Measurements from ENCODE around the gene GNPTG. TPM values are rescaled to one million over a fixed set of nuclear protein-coding genes. Genes with fewer than 3 reads are reported as not detected.

The GNPTG gene
- total RNA-seq, 4 donors from 2014 or later: 28.4 to 95.9 (median 48.6) TPM

GRCh38 chr16:1348441-1348840 lies 3.3 kb upstream of the GNPTG start:
- H3K27ac ChIP-seq: no peak overlapping the region
- intact Hi-C loops (cut with DNase I; ENCODE audit: low total_unique reads): no loop called here
- no peaks in the 10 kb centered on the region for H3K9me3 ChIP-seq
- DNase-seq: no peak
- H3K4me1 ChIP-seq: peaks cover 7 to 9% of the 10 kb centered on the region in 2 donors
- H3K27me3 ChIP-seq: no peaks in the 10 kb centered on the region
- TF ChIP-seq, protein P1, sequence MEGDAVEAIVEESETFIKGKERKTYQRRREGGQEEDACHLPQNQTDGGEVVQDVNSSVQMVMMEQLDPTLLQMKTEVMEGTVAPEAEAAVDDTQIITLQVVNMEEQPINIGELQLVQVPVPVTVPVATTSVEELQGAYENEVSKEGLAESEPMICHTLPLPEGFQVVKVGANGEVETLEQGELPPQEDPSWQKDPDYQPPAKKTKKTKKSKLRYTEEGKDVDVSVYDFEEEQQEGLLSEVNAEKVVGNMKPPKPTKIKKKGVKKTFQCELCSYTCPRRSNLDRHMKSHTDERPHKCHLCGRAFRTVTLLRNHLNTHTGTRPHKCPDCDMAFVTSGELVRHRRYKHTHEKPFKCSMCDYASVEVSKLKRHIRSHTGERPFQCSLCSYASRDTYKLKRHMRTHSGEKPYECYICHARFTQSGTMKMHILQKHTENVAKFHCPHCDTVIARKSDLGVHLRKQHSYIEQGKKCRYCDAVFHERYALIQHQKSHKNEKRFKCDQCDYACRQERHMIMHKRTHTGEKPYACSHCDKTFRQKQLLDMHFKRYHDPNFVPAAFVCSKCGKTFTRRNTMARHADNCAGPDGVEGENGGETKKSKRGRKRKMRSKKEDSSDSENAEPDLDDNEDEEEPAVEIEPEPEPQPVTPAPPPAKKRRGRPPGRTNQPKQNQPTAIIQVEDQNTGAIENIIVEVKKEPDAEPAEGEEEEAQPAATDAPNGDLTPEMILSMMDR (IDR thresholded peaks at IDR 0.05): no peak
- TF ChIP-seq POLR2A (IDR thresholded peaks at IDR 0.05): no peak
- no peaks in the 10 kb centered on the region for H3K36me3 ChIP-seq
- no peak overlapping the region for H3K4me3 ChIP-seq

- intact Hi-C loops (cut with DNase I; ENCODE audit: low total_unique reads): no loop called here
- Histone ChIP-seq H3K27me3 (no peaks in the 10 kb centered on the region), H3K4me1 (peaks cover 7 to 9% of the 10 kb centered on the region in 2 donors), H3K27ac (no peak overlapping the region), H3K9me3 (no peaks in the 10 kb centered on the region), H3K36me3 (no peaks in the 10 kb centered on the region), H3K4me3 (no peak overlapping the region)
- DNase-seq: no peak
- TF ChIP-seq, protein P1 (IDR thresholded peaks at IDR 0.05): no peak
- no peak for TF ChIP-seq POLR2A (IDR thresholded peaks at IDR 0.05)
Measured at GRCh38 chr16:1348926-1349325, 2.8 kb upstream of the GNPTG start.

- no peaks in the 10 kb centered on the region for H3K36me3 ChIP-seq
- H3K9me3 ChIP-seq: no peaks in the 10 kb centered on the region
- H3K4me1 ChIP-seq: peaks cover 7 to 9% of the 10 kb centered on the region in 2 donors
- H3K27ac ChIP-seq: no peak overlapping the region
- no peak for DNase-seq
- H3K27me3 ChIP-seq: no peaks in the 10 kb centered on the region
- H3K4me3 ChIP-seq: no peak overlapping the region
- intact Hi-C loops (cut with DNase I; ENCODE audit: low total_unique reads): no loop called here
- TF ChIP-seq, protein P1 (IDR thresholded peaks at IDR 0.05): no peak
- no peak for TF ChIP-seq POLR2A (IDR thresholded peaks at IDR 0.05)
Measured at GRCh38 chr16:1349351-1349750, 2.4 kb upstream of the GNPTG start.

DNA sequence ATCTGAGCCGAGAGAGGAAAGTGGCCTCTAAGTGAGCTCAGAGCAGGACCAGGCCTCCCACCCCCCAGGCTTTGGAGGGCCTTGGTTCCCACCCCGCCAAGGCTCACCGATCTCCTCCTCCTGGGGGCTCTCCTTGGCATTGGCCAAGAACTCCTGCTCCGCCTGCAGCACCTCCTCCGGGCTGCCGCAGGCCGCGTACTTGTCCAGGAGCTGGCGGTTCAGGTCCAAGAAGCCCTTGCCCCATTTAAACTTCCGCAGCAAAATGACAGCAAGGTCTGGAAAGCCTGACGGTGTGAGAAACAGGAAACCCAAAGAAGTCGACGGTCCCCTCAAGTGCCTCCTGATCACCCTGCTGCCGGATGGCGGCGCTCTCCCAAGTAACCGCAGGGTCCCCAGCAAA lies 1.8 kb upstream of the GNPTG start:
- Histone ChIP-seq H3K9me3 (no peaks in the 10 kb centered on the region), H3K27ac (no peak overlapping the region), H3K27me3 (no peaks in the 10 kb centered on the region), H3K4me3 (no peak overlapping the region), H3K4me1 (peaks cover 7 to 9% of the 10 kb centered on the region in 2 donors), H3K36me3 (no peaks in the 10 kb centered on the region)
- TF ChIP-seq POLR2A (IDR thresholded peaks at IDR 0.05): no peak
- TF ChIP-seq, protein P1 (IDR thresholded peaks at IDR 0.05): no peak
- DNase-seq: no peak
- intact Hi-C loops (cut with DNase I; ENCODE audit: low total_unique reads): no loop called here

DNA sequence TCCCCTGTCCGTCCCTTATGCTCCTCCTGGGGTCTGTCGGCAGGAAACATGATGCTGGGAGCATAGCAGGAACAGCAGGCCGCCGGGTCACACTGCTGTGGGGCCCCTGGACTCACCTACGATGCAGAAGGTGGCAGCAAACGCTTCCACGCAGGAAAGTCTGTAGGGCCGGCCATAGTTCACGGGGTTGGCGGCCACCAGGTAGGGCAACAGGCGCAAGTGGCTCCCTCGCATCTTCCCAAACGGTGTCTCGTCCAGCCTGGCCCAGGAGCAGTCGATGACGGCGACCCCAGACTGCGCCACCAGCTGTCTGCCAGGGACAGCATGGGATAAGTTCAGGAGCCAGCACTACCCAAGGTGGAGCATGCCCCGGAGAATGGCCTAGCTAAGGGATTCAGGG lies 1.0 kb upstream of the GNPTG start:
- H3K4me3 ChIP-seq: peak overlapping the region; percentile 50 to 83
- no peaks in the 10 kb centered on the region for H3K27me3 ChIP-seq
- peaks cover 7 to 9% of the 10 kb centered on the region in 2 donors for H3K4me1 ChIP-seq
- TF ChIP-seq POLR2A (IDR thresholded peaks at IDR 0.05): no peak
- TF ChIP-seq, protein P1 (IDR thresholded peaks at IDR 0.05): no peak
- DNase-seq: no peak
- no peaks in the 10 kb centered on the region for H3K9me3 ChIP-seq
- intact Hi-C loops (cut with DNase I; ENCODE audit: low total_unique reads): no loop called here
- H3K36me3 ChIP-seq: no peaks in the 10 kb centered on the region
- H3K27ac ChIP-seq: no peak overlapping the region
